LNCaP clone FGC (cell line): Measurements from ENCODE around the gene NME8.

Experiments
- DNase-seq: peaks from one replicate; pipeline ENCODE4 v3.0.0-alpha.2; 2011; ENCODE audit warnings: low read depth
- H3K4me3 ChIP-seq: 2 replicates; pipeline ENCODE4 v1.5.1; 2011; ENCODE audit warnings: mild to moderate bottlenecking, low read depth, low read length, control low read depth
- TF ChIP-seq, protein P1 (sequence below): IDR thresholded peaks from 2 replicates; pipeline ENCODE4 v1.5.1; 2012; ENCODE audit warnings: mild to moderate bottlenecking; ENCODE audit not compliant: control insufficient read depth, insufficient read depth; ENCODE audit errors: extremely low read depth

Gene NME8

GRCh38 chr7:37923996-37924395, 75.6 kb downstream of the NME8 start:
- no peak overlapping the region for H3K4me3 ChIP-seq
- TF ChIP-seq, protein P1, sequence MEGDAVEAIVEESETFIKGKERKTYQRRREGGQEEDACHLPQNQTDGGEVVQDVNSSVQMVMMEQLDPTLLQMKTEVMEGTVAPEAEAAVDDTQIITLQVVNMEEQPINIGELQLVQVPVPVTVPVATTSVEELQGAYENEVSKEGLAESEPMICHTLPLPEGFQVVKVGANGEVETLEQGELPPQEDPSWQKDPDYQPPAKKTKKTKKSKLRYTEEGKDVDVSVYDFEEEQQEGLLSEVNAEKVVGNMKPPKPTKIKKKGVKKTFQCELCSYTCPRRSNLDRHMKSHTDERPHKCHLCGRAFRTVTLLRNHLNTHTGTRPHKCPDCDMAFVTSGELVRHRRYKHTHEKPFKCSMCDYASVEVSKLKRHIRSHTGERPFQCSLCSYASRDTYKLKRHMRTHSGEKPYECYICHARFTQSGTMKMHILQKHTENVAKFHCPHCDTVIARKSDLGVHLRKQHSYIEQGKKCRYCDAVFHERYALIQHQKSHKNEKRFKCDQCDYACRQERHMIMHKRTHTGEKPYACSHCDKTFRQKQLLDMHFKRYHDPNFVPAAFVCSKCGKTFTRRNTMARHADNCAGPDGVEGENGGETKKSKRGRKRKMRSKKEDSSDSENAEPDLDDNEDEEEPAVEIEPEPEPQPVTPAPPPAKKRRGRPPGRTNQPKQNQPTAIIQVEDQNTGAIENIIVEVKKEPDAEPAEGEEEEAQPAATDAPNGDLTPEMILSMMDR, result no peak
- no peak for DNase-seq

DNA sequence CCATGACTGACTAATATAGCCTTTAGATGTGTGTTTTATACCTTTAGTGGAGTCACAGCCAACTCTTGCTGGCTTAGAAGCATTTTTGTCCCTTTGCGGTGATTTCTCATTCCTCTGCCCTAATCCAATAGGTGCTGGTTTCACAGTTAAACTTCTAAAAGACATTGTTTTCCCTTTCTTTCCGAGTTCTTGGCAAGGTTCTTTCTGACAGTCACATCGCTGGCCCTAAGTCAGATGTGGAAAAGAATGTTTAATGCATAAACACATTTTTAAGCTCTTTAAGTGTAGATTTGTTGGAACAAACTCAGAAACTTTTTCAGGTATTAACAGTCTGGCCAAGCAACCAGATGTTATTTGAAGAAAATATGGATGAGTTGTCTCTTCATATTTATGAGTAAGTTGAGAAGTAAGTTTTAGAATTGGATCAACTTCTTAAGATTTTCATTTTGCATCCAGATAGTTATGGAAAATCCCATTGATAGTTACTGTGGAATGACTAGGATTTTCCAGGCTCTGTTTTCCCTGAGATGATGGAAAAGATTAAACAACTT, 76.2 kb downstream of the NME8 start:
- H3K4me3 ChIP-seq, result no peak overlapping the region
- DNase-seq, result no peak
- TF ChIP-seq, protein P1, result no peak

DNA sequence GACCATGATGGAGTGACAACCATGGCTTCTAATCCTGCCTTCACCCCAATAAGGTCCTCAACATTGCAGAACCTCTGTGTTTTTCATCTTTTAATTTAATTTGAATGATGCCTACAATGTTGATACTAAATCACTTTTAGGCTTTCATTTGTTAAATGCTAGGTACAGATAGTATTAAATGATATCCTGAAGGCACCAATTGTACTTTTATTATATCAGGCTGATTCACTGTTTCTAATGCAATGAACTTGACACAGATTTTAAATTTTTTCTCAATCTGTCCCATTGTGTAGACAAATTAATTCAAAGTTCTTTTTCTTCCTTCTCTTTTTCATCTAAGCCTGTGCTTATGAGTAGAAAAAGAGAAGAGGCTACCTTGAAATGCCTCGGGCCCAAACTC, 77.2 kb downstream of the NME8 start:
- H3K4me3 ChIP-seq, result no peak overlapping the region
- TF ChIP-seq, protein P1, result no peak
- DNase-seq, result no peak

DNA sequence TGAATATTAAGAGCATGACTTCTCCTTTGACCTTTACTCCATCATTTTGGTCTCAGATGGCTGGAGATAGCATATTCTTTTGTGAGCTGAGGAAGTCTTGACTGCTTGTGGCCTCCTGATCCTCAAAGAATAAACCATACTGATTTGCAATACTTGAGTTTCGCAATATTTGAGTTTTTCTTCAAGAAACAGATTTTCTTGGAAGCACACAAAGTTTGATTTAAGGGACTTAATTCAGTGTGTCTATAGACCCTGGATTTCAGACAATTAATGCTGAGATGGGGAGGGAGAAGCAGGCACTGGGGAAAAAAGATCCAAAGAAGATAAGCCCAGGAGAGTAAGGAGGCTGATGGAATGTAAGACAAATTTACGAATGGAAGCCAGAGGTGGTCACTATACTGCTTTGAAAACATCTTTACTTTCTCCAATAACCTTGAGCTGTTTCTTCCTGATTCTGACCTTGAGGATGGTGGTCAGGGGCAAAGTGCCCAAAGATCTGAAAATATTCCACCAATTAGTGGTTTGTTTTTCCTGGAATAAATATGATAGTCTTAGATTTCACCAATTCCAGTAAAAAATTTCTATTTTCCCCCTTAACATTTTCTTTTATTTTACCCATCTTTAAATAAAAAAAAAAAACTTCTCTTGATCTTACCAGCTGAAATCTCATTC, 79.5 kb downstream of the NME8 start:
- DNase-seq, result no peak
- TF ChIP-seq, protein P1, result no peak
- H3K4me3 ChIP-seq, result no peak overlapping the region

DNA sequence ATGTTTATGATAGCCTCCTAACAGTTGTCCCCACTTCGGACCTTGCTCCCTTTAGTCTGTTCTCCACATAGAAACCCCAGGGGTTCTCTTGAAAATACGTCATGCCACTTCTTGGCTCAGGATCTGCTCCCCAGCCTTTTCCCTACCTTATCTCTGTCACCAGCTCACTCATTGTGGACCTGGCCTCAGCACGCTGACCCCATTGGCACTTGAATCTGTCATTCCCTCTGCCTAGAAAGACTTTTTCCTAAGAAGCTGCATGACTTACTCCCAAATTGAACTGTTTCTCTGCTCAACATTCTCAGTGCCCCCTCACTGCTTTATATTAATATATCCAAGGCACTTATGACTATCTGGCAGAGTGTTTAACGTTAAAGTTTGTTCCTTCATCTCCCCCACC, 80.5 kb downstream of the NME8 start:
- no peak overlapping the region for H3K4me3 ChIP-seq
- DNase-seq, result no peak
- TF ChIP-seq, protein P1, result no peak

DNA sequence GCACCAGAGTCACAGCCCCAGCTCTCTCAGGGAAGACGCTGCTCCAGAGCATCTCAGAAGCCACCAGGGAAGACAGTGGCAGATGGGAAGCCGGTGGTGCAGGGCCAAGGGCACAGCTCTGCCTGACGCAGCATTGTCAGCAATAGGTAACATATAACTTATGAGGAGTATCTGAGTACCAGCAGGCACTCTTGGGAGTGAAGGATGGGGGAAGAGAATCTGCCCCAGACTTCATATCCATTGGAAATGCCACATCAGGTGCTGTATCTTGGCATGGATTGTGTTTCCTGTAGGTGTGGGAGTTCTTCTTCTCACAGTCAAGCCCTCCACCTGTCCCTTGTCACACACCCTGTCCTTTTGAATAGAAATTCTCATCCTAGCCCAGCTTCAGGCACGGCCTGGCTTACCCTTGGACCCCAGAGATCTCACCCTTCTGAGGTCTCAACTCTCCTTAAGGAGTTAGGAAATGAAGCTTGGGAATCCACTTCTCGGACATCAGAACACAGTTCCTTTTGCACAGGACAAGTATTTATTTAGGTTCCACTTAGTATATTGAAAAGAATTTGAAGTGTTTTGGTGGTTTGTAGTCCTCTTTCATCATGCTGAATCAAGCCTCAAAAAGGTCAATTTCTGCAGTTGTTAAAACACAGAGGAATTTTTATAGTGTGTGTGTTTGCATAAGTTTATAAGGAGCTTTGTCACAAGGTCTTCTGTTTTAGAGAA, 82.0 kb downstream of the NME8 start:
- no peak overlapping the region for H3K4me3 ChIP-seq
- TF ChIP-seq, protein P1, result no peak
- DNase-seq, result no peak
